Measurements from ENCODE around the gene GRK5.

GRK5 gene

GRCh38 chr10:119284679-119285096 is 77.3 kb downstream of the GRK5 start:
- TF ChIP-seq FOXP2 (optimal IDR thresholded peaks at IDR 0.05; ENCODE audit: control extremely low read depth, extremely low read length, insufficient read depth) (no peak), EZH2 (IDR thresholded peaks at IDR 0.05) (no peak), POLR2AphosphoS5 (IDR thresholded peaks at IDR 0.05; ENCODE audit: borderline replicate concordance, low read depth, low read length) (no peak)
- no peak overlapping the region for H3K27ac ChIP-seq
- DNase-seq (ENCODE audit: low read depth, low spot score), result no peak
- H3K4me3 ChIP-seq, result no peak overlapping the region
- no peaks in the 10 kb centered on the region for H3K9me3 ChIP-seq (ENCODE audit: low read depth, low read length)
- no peaks in the 10 kb centered on the region for H3K36me3 ChIP-seq (ENCODE audit: insufficient read depth, low read length)
- H3K9ac ChIP-seq (ENCODE audit: insufficient read length), result no peak overlapping the region

- TF ChIP-seq POLR2AphosphoS5 (IDR thresholded peaks at IDR 0.05; ENCODE audit: borderline replicate concordance, low read depth, low read length) (no peak), EZH2 (IDR thresholded peaks at IDR 0.05) (no peak), FOXP2 (optimal IDR thresholded peaks at IDR 0.05; ENCODE audit: control extremely low read depth, extremely low read length, insufficient read depth) (no peak)
- DNase-seq (ENCODE audit: low read depth, low spot score), result no peak
- Histone ChIP-seq H3K9ac (ENCODE audit: insufficient read length) (no peak overlapping the region), H3K9me3 (ENCODE audit: low read depth, low read length) (no peaks in the 10 kb centered on the region), H3K27ac (no peak overlapping the region), H3K36me3 (ENCODE audit: insufficient read depth, low read length) (no peaks in the 10 kb centered on the region), H3K4me3 (no peak overlapping the region)
Measured at GRCh38 chr10:119285495-119286267, 78.3 kb downstream of the GRK5 start.

DNA sequence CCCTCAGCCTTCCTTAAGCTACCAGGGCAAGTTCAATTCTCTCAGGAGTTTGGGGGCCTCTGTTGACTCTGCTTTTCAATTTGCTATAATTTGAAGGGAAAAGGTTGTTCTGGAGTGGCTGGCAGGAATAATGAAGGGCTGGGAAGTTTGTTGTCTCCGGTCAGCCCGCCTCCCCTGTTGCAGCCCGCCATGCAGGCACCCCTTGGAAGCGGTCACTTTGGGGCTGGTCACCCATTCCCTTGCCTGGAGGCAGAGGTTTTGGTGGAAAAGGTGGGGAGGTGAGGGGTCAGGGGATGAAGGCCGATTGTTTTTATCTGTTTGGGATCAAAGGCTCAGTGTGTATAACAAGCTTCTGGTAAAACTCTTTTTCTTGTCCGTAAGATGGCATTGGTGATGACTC is 79.1 kb downstream of the GRK5 start:
- no peak overlapping the region for H3K4me3 ChIP-seq
- no peaks in the 10 kb centered on the region for H3K9me3 ChIP-seq (ENCODE audit: low read depth, low read length)
- TF ChIP-seq EZH2 (IDR thresholded peaks at IDR 0.05) (no peak), POLR2AphosphoS5 (IDR thresholded peaks at IDR 0.05; ENCODE audit: borderline replicate concordance, low read depth, low read length) (no peak), FOXP2 (optimal IDR thresholded peaks at IDR 0.05; ENCODE audit: control extremely low read depth, extremely low read length, insufficient read depth) (no peak)
- H3K36me3 ChIP-seq (ENCODE audit: insufficient read depth, low read length), result no peaks in the 10 kb centered on the region
- H3K27ac ChIP-seq, result no peak overlapping the region
- DNase-seq (ENCODE audit: low read depth, low spot score), result no peak
- H3K9ac ChIP-seq (ENCODE audit: insufficient read length), result no peak overlapping the region

DNA sequence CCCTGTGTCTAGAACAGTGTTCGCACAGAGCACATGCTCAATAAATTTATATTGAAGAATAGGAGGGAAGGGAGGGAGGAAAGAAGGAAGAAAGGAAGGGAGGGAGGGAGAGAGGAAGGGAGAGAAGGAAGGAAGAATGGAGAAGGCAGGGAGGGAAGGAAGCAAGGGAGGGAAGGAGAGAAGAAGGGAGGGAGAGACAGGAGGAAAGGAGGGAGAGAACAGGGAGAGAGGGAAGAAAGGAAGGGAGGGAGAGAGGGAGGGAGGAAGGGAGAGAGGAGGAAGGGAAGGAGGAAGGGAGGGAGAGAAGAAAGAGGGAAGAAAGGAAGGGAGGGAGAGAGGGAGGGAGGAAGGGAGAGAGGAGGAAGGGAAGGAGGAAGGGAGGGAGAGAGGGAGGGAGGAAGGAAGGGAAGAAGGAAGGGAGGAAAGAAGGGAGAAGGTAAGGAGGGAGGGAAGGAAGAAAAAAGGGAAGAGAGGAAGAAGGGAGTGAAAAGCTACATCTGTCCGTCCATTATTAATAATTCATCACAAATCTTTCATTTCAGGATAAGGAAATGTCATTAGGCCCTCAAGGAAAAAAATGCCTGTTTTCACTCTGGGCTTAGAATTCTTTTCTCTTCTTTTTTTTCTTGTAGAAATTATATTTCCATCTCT is 79.7 kb downstream of the GRK5 start:
- DNase-seq (ENCODE audit: low read depth, low spot score), result no peak
- Histone ChIP-seq H3K9ac (ENCODE audit: insufficient read length) (no peak overlapping the region), H3K4me3 (no peak overlapping the region), H3K27ac (no peak overlapping the region), H3K36me3 (ENCODE audit: insufficient read depth, low read length) (no peaks in the 10 kb centered on the region), H3K9me3 (ENCODE audit: low read depth, low read length) (no peaks in the 10 kb centered on the region)
- TF ChIP-seq FOXP2 (optimal IDR thresholded peaks at IDR 0.05; ENCODE audit: control extremely low read depth, extremely low read length, insufficient read depth), result no peak
- TF ChIP-seq EZH2 (IDR thresholded peaks at IDR 0.05), result no peak
- no peak for TF ChIP-seq POLR2AphosphoS5 (IDR thresholded peaks at IDR 0.05; ENCODE audit: borderline replicate concordance, low read depth, low read length)

- TF ChIP-seq POLR2AphosphoS5 (IDR thresholded peaks at IDR 0.05; ENCODE audit: borderline replicate concordance, low read depth, low read length), result no peak
- TF ChIP-seq EZH2 (IDR thresholded peaks at IDR 0.05), result no peak
- no peak for TF ChIP-seq FOXP2 (optimal IDR thresholded peaks at IDR 0.05; ENCODE audit: control extremely low read depth, extremely low read length, insufficient read depth)
- H3K27ac ChIP-seq, result no peak overlapping the region
Measured at GRCh38 chr10:119288574-119289001, 81.2 kb downstream of the GRK5 start.

GRCh38 chr10:119289227-119289920 is 82.0 kb downstream of the GRK5 start:
- Histone ChIP-seq H3K9ac (ENCODE audit: insufficient read length) (no peak overlapping the region), H3K36me3 (ENCODE audit: insufficient read depth, low read length) (no peaks in the 10 kb centered on the region), H3K27ac (no peak overlapping the region)

More at GRCh38 chr10:119288574-119289001, 81.2 kb downstream of the GRK5 start:
- Histone ChIP-seq H3K4me3 (no peak overlapping the region), H3K9ac (ENCODE audit: insufficient read length) (no peak overlapping the region), H3K36me3 (ENCODE audit: insufficient read depth, low read length) (no peaks in the 10 kb centered on the region), H3K9me3 (ENCODE audit: low read depth, low read length) (no peaks in the 10 kb centered on the region)
- no peak for DNase-seq (ENCODE audit: low read depth, low spot score)

GRCh38 chr10:119290301-119291048 is 83.1 kb downstream of the GRK5 start:
- no peak for DNase-seq (ENCODE audit: low read depth, low spot score)
- Histone ChIP-seq H3K36me3 (ENCODE audit: insufficient read depth, low read length) (no peaks in the 10 kb centered on the region), H3K27ac (no peak overlapping the region)

More at GRCh38 chr10:119289227-119289920, 82.0 kb downstream of the GRK5 start:
- Histone ChIP-seq H3K9me3 (ENCODE audit: low read depth, low read length) (no peaks in the 10 kb centered on the region), H3K4me3 (no peak overlapping the region)
- no peak for DNase-seq (ENCODE audit: low read depth, low spot score)
- no peak for TF ChIP-seq FOXP2 (optimal IDR thresholded peaks at IDR 0.05; ENCODE audit: control extremely low read depth, extremely low read length, insufficient read depth)
- TF ChIP-seq EZH2 (IDR thresholded peaks at IDR 0.05), result no peak
- TF ChIP-seq POLR2AphosphoS5 (IDR thresholded peaks at IDR 0.05; ENCODE audit: borderline replicate concordance, low read depth, low read length), result no peak

More at GRCh38 chr10:119290301-119291048, 83.1 kb downstream of the GRK5 start:
- Histone ChIP-seq H3K9ac (ENCODE audit: insufficient read length) (no peak overlapping the region), H3K9me3 (ENCODE audit: low read depth, low read length) (no peaks in the 10 kb centered on the region), H3K4me3 (no peak overlapping the region)
- no peak for TF ChIP-seq POLR2AphosphoS5 (IDR thresholded peaks at IDR 0.05; ENCODE audit: borderline replicate concordance, low read depth, low read length)
- no peak for TF ChIP-seq FOXP2 (optimal IDR thresholded peaks at IDR 0.05; ENCODE audit: control extremely low read depth, extremely low read length, insufficient read depth)
- no peak for TF ChIP-seq EZH2 (IDR thresholded peaks at IDR 0.05)
